HG02852 (cell line): ENCODE data around the gene CDH16.

Experiments
- ATAC-seq: cut with Tn5 transposase; IDR thresholded peaks from one replicate; pipeline ENCODE4 v1.9.1; 2021; ENCODE audit warnings: mild to moderate bottlenecking, moderate library complexity; ENCODE audit not compliant: unreplicated experiment

The CDH16 gene

GRCh38 chr16:66930189-66930588 lies 11.5 kb upstream of the CDH16 start:
- no peak for ATAC-seq

GRCh38 chr16:66928702-66929388 lies 10.2 kb upstream of the CDH16 start:
- ATAC-seq = no peak

GRCh38 chr16:66927918-66928649 lies 9.4 kb upstream of the CDH16 start:
- no peak for ATAC-seq

GRCh38 chr16:66926961-66927436 lies 8.3 kb upstream of the CDH16 start:
- ATAC-seq = no peak

- ATAC-seq = no peak
Observed at GRCh38 chr16:66926171-66926947, 7.7 kb upstream of the CDH16 start.

- ATAC-seq = peak; percentile 29
Observed at GRCh38 chr16:66925322-66925840, 6.7 kb upstream of the CDH16 start, which contains the start of gene RRAD. TSS of gene RRAD (minus strand) at chr16:66925535. CDS start at chr16:66925179, 356 bp downstream.

- ATAC-seq = peak; percentile 44
Observed at GRCh38 chr16:66924527-66925321, 6.0 kb upstream of the CDH16 start.

GRCh38 chr16:66923866-66924265 lies 5.2 kb upstream of the CDH16 start:
- ATAC-seq = no peak

- ATAC-seq = no peak
Observed at GRCh38 chr16:66923247-66923731, 4.6 kb upstream of the CDH16 start.

- ATAC-seq = no peak
Observed at GRCh38 chr16:66921729-66922450, 3.2 kb upstream of the CDH16 start.

- no peak for ATAC-seq
Observed at GRCh38 chr16:66920924-66921680, 2.4 kb upstream of the CDH16 start.

GRCh38 chr16:66920299-66920590 lies 1.6 kb upstream of the CDH16 start:
- ATAC-seq = no peak

GRCh38 chr16:66919569-66920298 lies 1.0 kb upstream of the CDH16 start:
- no peak for ATAC-seq

- ATAC-seq = no peak
Observed at GRCh38 chr16:66918355-66918754, 330 bp downstream of the CDH16 start.

GRCh38 chr16:66917741-66918140 lies 944 bp downstream of the CDH16 start:
- no peak for ATAC-seq

GRCh38 chr16:66916518-66916917 lies 2.2 kb downstream of the CDH16 start:
- ATAC-seq = no peak

- ATAC-seq = no peak
Observed at GRCh38 chr16:66915041-66915440, 3.6 kb downstream of the CDH16 start.

- ATAC-seq = no peak
Observed at GRCh38 chr16:66914541-66914940, 4.1 kb downstream of the CDH16 start.
